H1 (cell line): ENCODE measurements around the gene GALNT2. TPM values are rescaled to one million over a fixed set of nuclear protein-coding genes. Genes with fewer than 3 reads are reported as not detected.

Experiments
- CTCF ChIA-PET: fragments of 300-600 bp; sonication (Branson Sonifier 250); formaldehyde crosslinking; loops from one replicate; lab custom pipeline; 2021; ENCODE audit not compliant: partially characterized antibody; lab: Charles Lee
- POLR2A ChIA-PET: fragments of 300-600 bp; sonication (Branson Sonifier 250); formaldehyde crosslinking; loops from one replicate; lab custom pipeline; 2021; ENCODE audit warnings: inconsistent platforms; ENCODE audit not compliant: partially characterized antibody; lab: Charles Lee
- DNase-seq, 2 experiments: peaks; one replicate each; pipeline versions ENCODE4 v3.0.0 to v3.0.0-alpha.2; 2010 to 2022; ENCODE audit warnings: low spot score in 2 of 2, low read depth in 1 of 2, mixed read lengths in 1 of 2
- FAIRE-seq: peaks from 2 replicates; lab custom pipeline; 2011; peaks lifted over from hg19 to GRCh38; lab: Jason Lieb, UNC
- H2AFZ ChIP-seq: 2 replicates; pipeline ENCODE4 v1.8.1; 2012; ENCODE audit warnings: low read length, inconsistent platforms
- H2AK5ac ChIP-seq: 2 replicates; pipeline ENCODE4 v1.6.1; 2013; ENCODE audit warnings: low read depth, low read length
- H2BK120ac ChIP-seq: replicated peaks from 2 replicates; pipeline ENCODE3; 2013; ENCODE audit warnings: low read depth, low read length, inconsistent platforms
- H2BK12ac ChIP-seq: 2 replicates; pipeline ENCODE4 v1.6.1; 2013; ENCODE audit warnings: low read depth, low read length
- H2BK15ac ChIP-seq: 2 replicates; pipeline ENCODE4 v1.6.1; 2013; ENCODE audit warnings: low read length
- H2BK20ac ChIP-seq: 2 replicates; pipeline ENCODE4 v1.6.1; 2013; ENCODE audit warnings: low read length
- H2BK5ac ChIP-seq: 2 replicates; pipeline ENCODE4 v1.6.1; 2013; ENCODE audit warnings: low read depth, low read length
- H3K14ac ChIP-seq: 2 replicates; pipeline ENCODE4 v1.6.1; 2013; ENCODE audit warnings: inconsistent platforms; ENCODE audit not compliant: insufficient read length
- H3K18ac ChIP-seq: 2 replicates; pipeline ENCODE4 v1.6.1; 2013; ENCODE audit warnings: low read length; ENCODE audit errors: extremely low read depth
- H3K23ac ChIP-seq: 2 replicates; pipeline ENCODE4 v1.6.1; 2013; ENCODE audit warnings: inconsistent platforms; ENCODE audit not compliant: insufficient read length
- H3K23me2 ChIP-seq: 2 replicates; pipeline ENCODE4 v1.6.1; 2013; ENCODE audit warnings: low read depth, low read length
- H3K27ac ChIP-seq: 2 replicates; pipeline ENCODE4 v1.6.1; 2011; ENCODE audit warnings: low read depth, low read length, inconsistent platforms
- H3K27me3 ChIP-seq, 4 experiments: replicated peaks in 1 of 4; 1 replicate in 1 of 4; 2 replicates in 3 of 4; pipeline versions ENCODE4 v1.6.1 to v1.8.1; 2011 to 2013; ENCODE audit warnings: low read length in 3 of 4, mild to moderate bottlenecking in 3 of 4, inconsistent platforms in 2 of 4, mixed read lengths in 2 of 4, moderate library complexity in 1 of 4; ENCODE audit not compliant: control insufficient read depth in 3 of 4, insufficient read depth in 3 of 4; ENCODE audit errors: extremely low read depth in 1 of 4
- H3K36me3 ChIP-seq, 4 experiments: 2 replicates each; pipeline versions ENCODE4 v1.6.1 to v1.8.1; 2011 to 2013; ENCODE audit warnings: mild to moderate bottlenecking in 4 of 4, low read length in 3 of 4, moderate library complexity in 2 of 4, control low read depth in 1 of 4, inconsistent platforms in 1 of 4; ENCODE audit not compliant: insufficient read depth in 4 of 4, control insufficient read depth in 2 of 4
- H3K4ac ChIP-seq: replicated peaks from 2 replicates; pipeline ENCODE3; 2013; ENCODE audit warnings: low read length, low read depth, mixed read lengths, inconsistent platforms; ENCODE audit not compliant: insufficient read length
- H3K4me1 ChIP-seq, 4 experiments: replicated peaks in 1 of 4; 1 replicate in 1 of 4; 2 replicates in 3 of 4; pipeline versions ENCODE4 v1.6.1 to v1.8.1; 2011 to 2013; ENCODE audit warnings: low read length in 3 of 4, inconsistent platforms in 2 of 4, mixed read lengths in 1 of 4; ENCODE audit not compliant: insufficient read depth in 4 of 4, control insufficient read depth in 3 of 4
- H3K4me2 ChIP-seq, 2 experiments: 2 replicates each; pipeline versions ENCODE4 v1.6.1 to v1.8.1; 2011 to 2013; ENCODE audit warnings: low read depth in 2 of 2, low read length in 2 of 2, control low read depth in 1 of 2, inconsistent platforms in 1 of 2, mild to moderate bottlenecking in 1 of 2; ENCODE audit not compliant: insufficient read depth in 1 of 2
- H3K4me3 ChIP-seq, 4 experiments: fragments of 200-600, 300-600 bp in 1 of 4; sonication (generic), shearing (Covaris generic), sonication (Bioruptor Twin) in 1 of 4; 2 replicates each; pipeline versions ENCODE4 v1.5.1 to v1.8.1; 2011 to 2016; ENCODE audit warnings: low read length in 4 of 4, low read depth in 3 of 4, control low read depth in 2 of 4, inconsistent platforms in 2 of 4, mild to moderate bottlenecking in 2 of 4, mixed read lengths in 1 of 4, moderate library complexity in 1 of 4; ENCODE audit not compliant: insufficient read depth in 2 of 4; ENCODE audit errors: extremely low read depth in 1 of 4
- H3K56ac ChIP-seq: replicated peaks from 2 replicates; pipeline ENCODE3; 2013; ENCODE audit warnings: low read depth, mild to moderate bottlenecking, mixed read lengths, low read length, inconsistent platforms; ENCODE audit not compliant: insufficient read length
- H3K79me1 ChIP-seq: 2 replicates; pipeline ENCODE4 v1.6.1; 2013; ENCODE audit warnings: low read depth, low read length, control low read depth
- H3K79me2 ChIP-seq, 2 experiments: 2 replicates each; pipeline versions ENCODE4 v1.6.1 to v1.8.1; 2012 to 2013; ENCODE audit warnings: low read length in 2 of 2, mild to moderate bottlenecking in 2 of 2, inconsistent platforms in 1 of 2; ENCODE audit not compliant: insufficient read depth in 2 of 2, control insufficient read depth in 1 of 2
- H3K9ac ChIP-seq, 4 experiments: replicated peaks in 1 of 4; 1 replicate in 1 of 4; 2 replicates in 3 of 4; pipeline versions ENCODE4 v1.6.1 to v1.8.1; 2011 to 2013; ENCODE audit warnings: low read depth in 3 of 4, low read length in 3 of 4, control low read depth in 2 of 4, mild to moderate bottlenecking in 2 of 4, moderate library complexity in 2 of 4, inconsistent platforms in 1 of 4; ENCODE audit errors: extremely low read depth in 1 of 4
- H3K9me3 ChIP-seq, 2 experiments: 2 replicates each; pipeline versions ENCODE4 v1.6.1 to v1.8.1; 2012 to 2013; ENCODE audit warnings: mild to moderate bottlenecking in 2 of 2, moderate library complexity in 2 of 2, control low read depth in 1 of 2, inconsistent platforms in 1 of 2, low read depth in 1 of 2, low read length in 1 of 2, mixed read lengths in 1 of 2; ENCODE audit not compliant: insufficient read depth in 2 of 2
- H4K20me1 ChIP-seq, 2 experiments: replicated peaks in 1 of 2; 2 replicates each; pipeline versions ENCODE3 to v1.8.1; 2011 to 2013; ENCODE audit warnings: inconsistent platforms in 2 of 2, low read length in 2 of 2, mild to moderate bottlenecking in 1 of 2; ENCODE audit not compliant: insufficient read depth in 2 of 2, control insufficient read depth in 1 of 2
- H4K5ac ChIP-seq: 2 replicates; pipeline ENCODE4 v1.6.1; 2013; ENCODE audit warnings: low read length, low read depth, mixed read lengths, inconsistent platforms; ENCODE audit not compliant: insufficient read length
- H4K8ac ChIP-seq: 2 replicates; pipeline ENCODE4 v1.8.0; 2013; ENCODE audit warnings: mild to moderate bottlenecking, moderate library complexity, low read length, inconsistent platforms; ENCODE audit not compliant: insufficient read depth; ENCODE audit errors: extremely low read depth
- H4K91ac ChIP-seq: replicated peaks from 2 replicates; pipeline ENCODE3; 2013; ENCODE audit warnings: low read length, mixed read lengths, inconsistent platforms; ENCODE audit not compliant: insufficient read length
- BCL11A ChIP-seq, 2 experiments: IDR thresholded peaks; one replicate each; pipeline ENCODE4 v1.6.1; 2011; ENCODE audit warnings: low read depth in 2 of 2, low read length in 2 of 2, mild to moderate bottlenecking in 2 of 2
- CHD2 ChIP-seq: IDR thresholded peaks from 2 replicates; pipeline ENCODE4 v1.6.1; 2012; ENCODE audit warnings: low read length, improper control_type of control experiment
- MAX ChIP-seq: IDR thresholded peaks from 2 replicates; pipeline ENCODE4 v1.6.1; 2012; ENCODE audit warnings: inconsistent platforms
- RAD21 ChIP-seq, 2 experiments: IDR thresholded peaks in 1 of 2; conservative IDR thresholded peaks in 1 of 2; 2 replicates each; pipeline ENCODE4 v1.6.1; 2011; ENCODE audit warnings: low read depth in 2 of 2, low read length in 2 of 2, improper control_type of control experiment in 1 of 2, inconsistent platforms in 1 of 2, mild to moderate bottlenecking in 1 of 2, moderate library complexity in 1 of 2
- WGBS, 2 experiments: shearing (Covaris generic) in 1 of 2; methylation state at CpG; one replicate each; pipeline versions ENCODE4 v1.1.6 to v1.1.7; 2013 to 2015; ENCODE audit warnings: low lambda C conversion rate in 2 of 2, mixed read lengths in 2 of 2, inconsistent platforms in 1 of 2, low coverage in 1 of 2, missing lambda C conversion rate in 1 of 2; ENCODE audit not compliant: insufficient replicate concordance in 2 of 2, insufficient coverage in 1 of 2, insufficient read length in 1 of 2; ENCODE audit errors: extremely low coverage in 1 of 2, missing lambda C conversion rate in 1 of 2; 5-methylcytosine and 5-hydroxymethylcytosine counted together
- polyA plus RNA-seq, 7 experiments: library from polyadenylated mRNA; depleted of rRNA in 3 of 7; stranded (reverse) in 5 of 7; unstranded in 2 of 7; fragments of >200 nt in 5 of 7; fragments of 200-250 nt in 2 of 7; gene quantifications; 1 replicate in 5 of 7; 2 replicates in 1 of 7; 4 replicates in 1 of 7; pipeline versions ENCODE4 v1.2.1 to v1.2.3, GENCODE V29; 2011 to 2013; ENCODE audit warnings: missing spikeins in 2 of 7, mixed read lengths in 2 of 7
- total RNA-seq: library from RNA; stranded (reverse); fragmentation: NEBNext Ultra II Directional; extraction: Animal tissue kit (Norgen Biotek cat#: 25700); gene quantifications from 2 replicates; pipeline ENCODE4 v1.2.1, GENCODE V29; 2021

The GALNT2 gene
- total and polyA plus RNA-seq, 2 of the 8 experiments (the other 6 are each of a cell fraction or from before 2014, with no cell fraction given) = 34.5 to 75.3 TPM

DNA sequence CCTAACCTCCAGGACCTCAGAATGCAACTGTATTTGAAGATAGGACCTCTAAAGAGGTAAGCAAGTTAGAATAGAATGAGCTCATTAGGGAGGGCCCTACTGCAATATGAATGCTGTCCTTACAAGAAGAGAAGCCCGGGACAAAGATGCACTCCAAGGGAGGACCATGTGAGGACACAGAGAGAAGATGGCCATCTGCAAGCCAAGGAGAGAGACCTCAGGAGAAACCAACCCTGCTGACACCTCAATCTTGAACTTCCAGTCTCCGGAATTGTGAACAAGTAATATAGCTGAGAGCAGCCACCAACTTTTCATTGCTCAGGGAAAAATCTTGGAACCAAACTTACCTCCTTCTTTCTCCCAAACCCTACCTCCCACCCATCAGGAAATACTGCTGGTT lies 15.0 kb upstream of the GALNT2 start:
- DNase-seq = no peak
- H3K56ac ChIP-seq = no peak overlapping the region
- no peak for TF ChIP-seq BCL11A (IDR thresholded peaks at IDR 0.05; ENCODE audit: low read depth in 2 of 2, low read length in 2 of 2)
- TF ChIP-seq RAD21 (IDR thresholded peaks at IDR 0.05 in 1 of 2, conservative IDR thresholded peaks at IDR 0.05 in 1 of 2; ENCODE audit: low read depth in 2 of 2, low read length in 2 of 2) = no peak
- TF ChIP-seq MAX = no peak
- no peak for TF ChIP-seq CHD2

More for the DNA sequence above, 15.0 kb upstream of the GALNT2 start:
- Histone ChIP-seq H3K4me2 (no peak overlapping the region), H3K9me3 (no peaks in the 10 kb centered on the region), H4K5ac (no peak overlapping the region), H4K91ac (no peak overlapping the region), H2AFZ (no peak overlapping the region), H2BK20ac (no peak overlapping the region), H3K27ac (no peak overlapping the region), H3K9ac (no peak overlapping the region), H2BK120ac (no peak overlapping the region), H3K23ac (no peak overlapping the region), H3K4me3 (no peak overlapping the region), H3K79me1 (no peaks in the 10 kb centered on the region), H2AK5ac (no peak overlapping the region), H3K36me3 (no peaks in the 10 kb centered on the region), H2BK5ac (no peak overlapping the region), H3K4ac (no peak overlapping the region), H3K4me1 (peaks cover 0 to 5% (median 4%) of the 10 kb centered on the region in 4 experiments; a peak in 5 of 7 replicates), H2BK15ac (no peak overlapping the region), H3K18ac (no peak overlapping the region), H4K20me1 (no peaks in the 10 kb centered on the region), H4K8ac (no peak overlapping the region), H3K14ac (no peak overlapping the region), H3K23me2 (no peaks in the 10 kb centered on the region), H2BK12ac (no peak overlapping the region), H3K27me3 (no peaks in the 10 kb centered on the region), H3K79me2 (no peaks in the 10 kb centered on the region)
- no peak for FAIRE-seq
- WGBS, 2 experiments = 93% methylated on average over 2 of the region's 2 CpGs; no CpG with 5 or more reads in 1 of the 2 experiments
- CTCF ChIA-PET = interaction anchor here (1.4 kb wide), 1 partner anchor 62 kb away, joined by 3 read pairs; no protein-coding TSS in a partner anchor
- POLR2A ChIA-PET = no interaction called here
